ENCODE measurements around the gene SINHCAF. TPM values are rescaled to one million over a fixed set of nuclear protein-coding genes. Genes with fewer than 3 reads are reported as not detected.
"Not testable (repeated sequence)": the region's sequence is repeated elsewhere in the genome, so short reads cannot be mapped to it uniquely, and the experiment has no call there.

Gene SINHCAF, protein sequence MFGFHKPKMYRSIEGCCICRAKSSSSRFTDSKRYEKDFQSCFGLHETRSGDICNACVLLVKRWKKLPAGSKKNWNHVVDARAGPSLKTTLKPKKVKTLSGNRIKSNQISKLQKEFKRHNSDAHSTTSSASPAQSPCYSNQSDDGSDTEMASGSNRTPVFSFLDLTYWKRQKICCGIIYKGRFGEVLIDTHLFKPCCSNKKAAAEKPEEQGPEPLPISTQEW
- 176 and 187 TPM in 2 replicates for total RNA-seq
- long read RNA-seq, transcript SINHCAF-201 (6 exons, 3,163 nt), result major isoform, 260 of 346 reads
- long read RNA-seq, partial matches to known transcripts, result 10 of 346 reads
- long read RNA-seq, other reads (novel, unspliced or antisense), result 69 of 346 reads

DNA sequence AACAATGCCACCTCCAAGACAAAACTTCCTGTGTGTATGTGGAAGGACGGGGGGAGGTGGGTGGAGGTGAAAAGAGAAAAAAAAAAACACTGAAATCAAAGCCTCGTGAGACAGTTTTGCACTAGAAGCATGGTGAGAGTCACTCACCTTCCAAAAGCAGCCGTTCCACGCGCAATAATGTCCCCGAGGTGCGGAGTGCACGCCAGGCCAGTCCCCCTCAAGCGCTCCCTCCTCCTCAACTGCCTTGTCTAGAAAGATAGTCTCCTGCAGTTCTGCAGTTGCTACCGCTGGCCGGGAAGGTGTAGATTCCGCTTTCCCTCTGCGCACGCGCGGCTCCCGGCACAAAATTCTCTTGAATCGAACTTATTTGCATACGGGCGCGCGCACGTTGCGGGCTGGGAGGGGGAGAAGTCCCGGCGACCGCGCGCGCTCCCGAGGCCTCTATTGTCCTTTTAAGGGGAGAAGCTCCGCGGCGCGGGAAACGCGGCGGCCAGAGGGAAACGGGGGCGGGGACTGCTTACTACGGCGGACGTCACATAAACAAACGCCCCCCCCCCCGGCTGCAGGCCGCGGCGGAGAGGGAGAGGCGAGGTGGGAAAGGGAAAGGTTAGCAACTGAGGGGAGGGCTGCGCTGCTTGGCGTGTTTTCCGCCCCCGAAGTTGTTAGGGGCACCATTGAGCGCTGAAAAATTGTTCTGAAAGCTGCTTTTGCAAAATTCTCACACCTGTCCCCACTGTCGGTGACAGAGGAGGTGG lies at the start of gene SINHCAF:
Gene SINHCAF, minus strand, starts transcription at position 274 of the 755 bp plus-strand sequence. CDS start 27,946 bp downstream, outside the sequence.
- peaks cover 5% of the 10 kb centered on the region for H3K27me3 Mint-ChIP-seq (ENCODE audit: low read depth)
- H3K27ac Mint-ChIP-seq (ENCODE audit: unreplicated experiment), result peak within 1 kb of the TSS; percentile 99
- H3K4me3 Mint-ChIP-seq, result peak within 1 kb of the TSS; percentile 98
- peaks cover 35% of the 10 kb centered on the region for H3K4me1 Mint-ChIP-seq
- DNase-seq (ENCODE audit: low read depth, low spot score), result peak; percentile 100
- TF ChIP-seq, protein P1, sequence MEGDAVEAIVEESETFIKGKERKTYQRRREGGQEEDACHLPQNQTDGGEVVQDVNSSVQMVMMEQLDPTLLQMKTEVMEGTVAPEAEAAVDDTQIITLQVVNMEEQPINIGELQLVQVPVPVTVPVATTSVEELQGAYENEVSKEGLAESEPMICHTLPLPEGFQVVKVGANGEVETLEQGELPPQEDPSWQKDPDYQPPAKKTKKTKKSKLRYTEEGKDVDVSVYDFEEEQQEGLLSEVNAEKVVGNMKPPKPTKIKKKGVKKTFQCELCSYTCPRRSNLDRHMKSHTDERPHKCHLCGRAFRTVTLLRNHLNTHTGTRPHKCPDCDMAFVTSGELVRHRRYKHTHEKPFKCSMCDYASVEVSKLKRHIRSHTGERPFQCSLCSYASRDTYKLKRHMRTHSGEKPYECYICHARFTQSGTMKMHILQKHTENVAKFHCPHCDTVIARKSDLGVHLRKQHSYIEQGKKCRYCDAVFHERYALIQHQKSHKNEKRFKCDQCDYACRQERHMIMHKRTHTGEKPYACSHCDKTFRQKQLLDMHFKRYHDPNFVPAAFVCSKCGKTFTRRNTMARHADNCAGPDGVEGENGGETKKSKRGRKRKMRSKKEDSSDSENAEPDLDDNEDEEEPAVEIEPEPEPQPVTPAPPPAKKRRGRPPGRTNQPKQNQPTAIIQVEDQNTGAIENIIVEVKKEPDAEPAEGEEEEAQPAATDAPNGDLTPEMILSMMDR (conservative IDR thresholded peaks at IDR 0.05), result no peak
- H3K9me3 Mint-ChIP-seq, result no peaks in the 10 kb centered on the region
- H3K36me3 Mint-ChIP-seq (ENCODE audit: low read depth), result peaks cover 3% of the 10 kb centered on the region

DNA sequence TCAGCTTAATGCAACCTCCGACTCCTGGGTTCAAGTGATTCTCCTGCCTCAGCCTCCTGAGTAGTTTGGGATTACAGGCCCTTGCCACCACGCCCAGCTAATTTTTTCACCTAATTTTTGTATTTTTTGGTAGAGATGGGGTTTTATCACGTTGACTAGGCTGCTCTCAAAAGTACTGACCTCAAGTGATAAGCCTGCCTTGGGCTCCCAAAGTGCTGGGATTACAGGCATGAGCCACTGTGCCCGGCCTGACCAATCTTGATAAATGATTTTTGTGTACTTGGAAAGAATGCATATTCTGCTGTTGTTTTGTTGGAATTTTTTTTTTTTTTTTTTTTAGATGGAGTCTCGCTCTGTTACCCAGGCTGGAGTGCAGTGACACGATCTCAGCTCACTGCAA lies 49.5 kb upstream of the SINHCAF start:
- not testable (repeated sequence) for H3K27ac Mint-ChIP-seq (ENCODE audit: unreplicated experiment); H3K36me3 Mint-ChIP-seq (ENCODE audit: low read depth); H3K27me3 Mint-ChIP-seq (ENCODE audit: low read depth); H3K9me3 Mint-ChIP-seq; H3K4me3 Mint-ChIP-seq; DNase-seq (ENCODE audit: low read depth, low spot score)
- peaks cover 19% of the 10 kb centered on the region for H3K4me1 Mint-ChIP-seq

DNA sequence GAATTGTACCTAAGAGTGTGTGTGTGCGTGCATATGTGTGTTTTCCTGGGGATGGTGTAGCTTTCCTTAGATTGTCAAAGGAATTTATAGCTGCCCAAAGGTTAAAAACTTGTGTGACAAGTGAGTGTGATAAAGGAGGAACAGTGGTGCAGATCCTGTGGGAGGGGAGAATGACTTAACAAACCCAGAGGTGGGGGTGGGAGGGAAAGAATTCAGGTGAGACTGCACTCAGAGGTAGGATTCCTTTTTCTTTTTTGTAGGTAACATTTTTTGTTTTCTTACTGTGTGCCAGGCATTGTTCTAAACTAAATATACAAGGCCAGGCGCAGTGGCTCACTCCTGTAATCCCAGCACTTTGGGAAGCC lies 45.3 kb upstream of the SINHCAF start:
- peak overlapping the region; percentile 96 for H3K27ac Mint-ChIP-seq (ENCODE audit: unreplicated experiment)
- H3K27me3 Mint-ChIP-seq (ENCODE audit: low read depth), result no peaks in the 10 kb centered on the region
- TF ChIP-seq, protein P1 (conservative IDR thresholded peaks at IDR 0.05), result no peak
- H3K36me3 Mint-ChIP-seq (ENCODE audit: low read depth), result no peaks in the 10 kb centered on the region
- no peaks in the 10 kb centered on the region for H3K9me3 Mint-ChIP-seq
- peak overlapping the region; percentile 50 for H3K4me3 Mint-ChIP-seq
- no peak for DNase-seq (ENCODE audit: low read depth, low spot score)
- peaks cover 40% of the 10 kb centered on the region for H3K4me1 Mint-ChIP-seq

DNA sequence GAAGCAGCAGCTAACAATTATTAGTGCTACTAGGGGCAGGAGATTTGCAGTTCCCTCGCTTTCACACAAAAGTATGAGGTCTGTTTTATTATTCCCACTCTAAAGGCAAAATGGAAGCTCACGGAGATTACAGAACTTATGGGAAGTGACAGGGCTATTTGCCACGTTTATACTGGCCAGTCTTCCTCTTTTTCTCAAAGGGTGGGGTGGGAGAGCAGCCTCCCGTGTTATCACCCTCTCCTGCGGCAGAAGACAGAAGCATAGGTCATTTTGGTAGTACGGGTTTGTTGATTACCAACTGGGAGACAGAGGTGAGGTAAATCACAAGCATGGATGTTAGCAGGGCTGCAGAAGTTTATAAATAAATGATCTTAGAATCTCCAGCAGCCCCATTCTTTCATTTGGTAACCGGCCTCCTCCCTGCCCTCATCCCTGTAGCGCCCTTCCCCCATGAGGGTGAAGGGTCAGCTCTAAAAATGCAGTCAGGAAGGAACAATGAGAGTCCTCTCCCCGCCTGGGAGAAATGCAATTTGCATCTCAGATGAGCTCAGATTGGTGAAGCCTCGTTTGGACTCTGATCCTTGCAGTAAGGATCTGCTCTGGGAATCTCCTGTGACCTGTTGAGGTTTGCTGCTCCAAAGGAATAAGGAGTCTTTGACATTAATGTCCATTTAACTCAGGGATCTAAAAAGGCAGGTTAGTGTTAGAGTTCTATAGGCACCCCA lies 44.7 kb upstream of the SINHCAF start:
- peak; percentile 47 for DNase-seq (ENCODE audit: low read depth, low spot score)
- TF ChIP-seq, protein P1 (conservative IDR thresholded peaks at IDR 0.05), result no peak
- peak overlapping the region; percentile 96 for H3K27ac Mint-ChIP-seq (ENCODE audit: unreplicated experiment)
- H3K27me3 Mint-ChIP-seq (ENCODE audit: low read depth), result no peaks in the 10 kb centered on the region
- no peaks in the 10 kb centered on the region for H3K9me3 Mint-ChIP-seq
- H3K4me1 Mint-ChIP-seq, result peaks cover 40% of the 10 kb centered on the region
- H3K36me3 Mint-ChIP-seq (ENCODE audit: low read depth), result no peaks in the 10 kb centered on the region
- peak overlapping the region; percentile 50 for H3K4me3 Mint-ChIP-seq

DNA sequence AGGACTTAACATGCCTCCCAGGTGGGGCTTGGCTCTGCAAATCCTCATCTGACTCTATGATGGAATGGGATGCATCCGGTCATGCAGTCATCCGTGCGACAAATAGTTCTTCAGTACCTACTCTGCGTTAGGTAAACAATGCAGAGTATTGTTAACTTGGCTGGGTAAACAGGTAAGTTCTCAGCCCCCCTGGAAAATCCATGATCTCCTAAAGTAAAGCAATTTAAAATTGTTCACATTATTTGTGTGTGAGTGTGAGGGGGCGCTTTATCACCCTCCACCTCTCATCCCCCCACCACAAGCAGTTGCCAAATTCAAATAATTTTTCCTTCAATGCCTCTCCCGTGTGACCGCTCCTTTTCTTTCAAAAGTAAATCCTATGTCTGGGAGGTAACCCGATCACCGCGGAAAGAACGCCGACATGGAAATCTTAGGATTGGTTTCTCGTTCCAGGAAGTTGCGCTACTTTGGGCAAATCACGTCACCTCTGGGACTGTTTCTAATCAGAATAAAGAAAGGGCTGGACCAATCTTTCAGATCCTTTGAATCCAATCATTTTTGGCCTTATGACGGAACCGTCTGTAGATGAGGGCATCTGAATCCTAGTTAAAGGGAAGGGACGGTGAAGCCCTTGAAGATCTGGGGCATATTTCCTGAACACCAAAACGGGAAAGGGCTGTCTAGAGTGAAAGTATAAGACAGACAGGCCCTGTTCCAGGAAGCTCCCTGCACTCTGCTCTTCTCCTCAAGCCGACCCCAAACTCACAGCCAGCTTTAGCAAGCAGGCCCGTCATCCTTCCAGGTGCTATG lies 44.0 kb upstream of the SINHCAF start:
- no peak for DNase-seq (ENCODE audit: low read depth, low spot score)
- H3K4me1 Mint-ChIP-seq, result peaks cover 40% of the 10 kb centered on the region
- no peaks in the 10 kb centered on the region for H3K27me3 Mint-ChIP-seq (ENCODE audit: low read depth)
- no peaks in the 10 kb centered on the region for H3K36me3 Mint-ChIP-seq (ENCODE audit: low read depth)
- H3K27ac Mint-ChIP-seq (ENCODE audit: unreplicated experiment), result peak overlapping the region; percentile 96
- no peaks in the 10 kb centered on the region for H3K9me3 Mint-ChIP-seq
- TF ChIP-seq, protein P1 (conservative IDR thresholded peaks at IDR 0.05), result no peak
- peak overlapping the region; percentile 50 for H3K4me3 Mint-ChIP-seq

Measured in neural crest cell (in vitro differentiated cells).